ENCODE results near the gene PLCG2.
A peak's percentile ranks its signal among the peaks of the same experiment; 100 is the strongest.

The PLCG2 gene

DNA sequence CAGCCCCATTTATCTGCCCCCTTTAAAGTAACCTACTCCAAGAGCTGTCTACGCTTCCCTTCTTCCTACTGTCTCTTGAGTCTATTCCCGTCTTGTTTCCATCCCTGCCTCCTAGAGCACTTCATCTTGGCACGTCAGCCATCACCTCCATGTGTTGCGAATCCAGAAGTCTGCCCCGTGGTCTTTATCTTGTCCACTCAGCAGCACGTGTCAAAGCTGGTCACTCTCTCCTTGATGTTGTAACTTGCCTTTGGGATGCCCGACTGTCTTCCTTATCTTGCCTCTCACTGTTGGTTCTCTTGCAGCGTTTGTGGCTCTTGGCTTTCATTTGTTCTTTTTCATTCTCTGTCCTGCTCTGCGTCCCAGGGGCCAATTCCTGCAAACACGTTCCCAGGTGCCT lies 99.4 kb downstream of the PLCG2 start:
- DNase-seq (ENCODE audit: low spot score), result no peak

DNA sequence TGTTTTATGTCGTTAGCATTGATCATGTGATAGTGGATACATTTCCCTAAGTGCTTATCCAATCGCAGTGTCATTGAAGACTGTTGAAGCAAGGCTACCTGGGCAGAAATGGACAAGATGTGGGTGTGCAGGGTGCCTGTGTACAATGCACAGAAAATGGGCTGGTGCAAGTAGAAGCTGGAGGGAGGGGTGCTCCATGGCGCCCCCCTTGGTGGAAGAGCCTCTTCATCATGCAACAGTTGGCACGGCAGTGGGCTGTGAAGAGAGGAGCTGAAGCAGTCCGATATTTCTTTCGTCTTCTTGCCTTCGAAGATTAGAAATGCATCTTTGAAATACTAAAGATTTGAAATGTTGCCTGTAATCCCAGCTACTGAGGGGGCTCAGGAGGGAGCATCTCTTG lies 100.5 kb downstream of the PLCG2 start:
- no peak for DNase-seq (ENCODE audit: low spot score)

DNA sequence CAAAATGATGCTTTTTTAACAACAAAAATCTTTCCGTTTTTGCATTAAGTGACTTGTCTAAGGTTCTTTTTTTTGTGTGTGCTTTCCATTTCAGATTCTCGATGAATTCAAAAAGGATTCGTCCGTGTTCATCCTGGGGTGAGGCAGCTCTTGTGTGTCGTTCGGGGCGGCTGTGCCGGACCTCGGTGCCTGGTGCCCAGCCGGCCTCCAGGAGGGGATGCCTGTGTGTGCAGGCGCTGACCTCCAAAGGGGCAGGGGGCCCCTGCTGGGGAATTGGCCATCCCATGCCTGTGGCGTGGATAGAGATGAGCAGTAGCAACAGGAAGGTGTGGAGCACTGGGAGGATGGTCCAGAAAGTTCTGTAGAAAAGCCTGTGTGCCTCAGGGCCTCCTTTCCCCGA lies 101.7 kb downstream of the PLCG2 start:
- DNase-seq (ENCODE audit: low spot score), result no peak

DNA sequence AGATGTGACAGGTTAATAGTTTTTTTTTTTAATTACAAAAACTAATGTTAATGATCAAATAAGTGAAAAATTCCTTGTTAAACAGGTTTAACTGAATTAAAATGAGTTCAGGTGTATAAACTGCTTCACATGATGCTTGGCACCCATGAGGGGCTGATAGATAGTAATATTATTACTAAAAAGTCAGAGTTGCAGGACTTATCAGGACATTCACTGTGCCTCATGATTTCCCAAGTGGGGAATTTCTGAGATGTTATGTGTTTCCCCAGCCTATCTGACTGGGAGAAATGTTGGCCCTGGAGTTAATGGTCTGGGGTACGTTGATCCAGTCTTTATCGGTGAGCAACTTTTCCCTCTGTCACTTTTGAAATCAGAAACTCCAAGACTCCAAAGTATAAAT lies 102.1 kb downstream of the PLCG2 start:
- no peak for DNase-seq (ENCODE audit: low spot score)

GRCh38 chr16:81882559-81882958 lies 103.5 kb downstream of the PLCG2 start:
- DNase-seq (ENCODE audit: low spot score), result no peak

DNA sequence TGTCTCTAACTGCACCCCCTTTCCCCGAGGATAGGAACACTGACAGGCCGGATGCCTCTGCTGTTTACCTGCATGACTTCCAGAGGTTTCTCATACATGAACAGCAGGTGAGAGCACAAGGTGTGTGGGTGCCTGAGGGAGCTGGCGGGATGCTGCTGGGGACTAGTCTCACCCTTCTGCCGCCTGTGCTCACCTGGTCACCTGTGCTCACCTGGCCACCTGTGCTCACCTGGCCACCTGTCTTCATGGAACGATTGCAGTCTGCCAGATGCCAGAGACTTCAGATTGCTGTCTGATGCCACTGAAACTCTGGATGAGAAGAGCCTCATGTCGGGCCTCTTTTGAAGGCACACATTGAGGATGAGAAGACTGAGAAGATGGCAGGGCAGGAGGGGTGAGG lies 104.1 kb downstream of the PLCG2 start:
- no peak for DNase-seq (ENCODE audit: low spot score)

DNA sequence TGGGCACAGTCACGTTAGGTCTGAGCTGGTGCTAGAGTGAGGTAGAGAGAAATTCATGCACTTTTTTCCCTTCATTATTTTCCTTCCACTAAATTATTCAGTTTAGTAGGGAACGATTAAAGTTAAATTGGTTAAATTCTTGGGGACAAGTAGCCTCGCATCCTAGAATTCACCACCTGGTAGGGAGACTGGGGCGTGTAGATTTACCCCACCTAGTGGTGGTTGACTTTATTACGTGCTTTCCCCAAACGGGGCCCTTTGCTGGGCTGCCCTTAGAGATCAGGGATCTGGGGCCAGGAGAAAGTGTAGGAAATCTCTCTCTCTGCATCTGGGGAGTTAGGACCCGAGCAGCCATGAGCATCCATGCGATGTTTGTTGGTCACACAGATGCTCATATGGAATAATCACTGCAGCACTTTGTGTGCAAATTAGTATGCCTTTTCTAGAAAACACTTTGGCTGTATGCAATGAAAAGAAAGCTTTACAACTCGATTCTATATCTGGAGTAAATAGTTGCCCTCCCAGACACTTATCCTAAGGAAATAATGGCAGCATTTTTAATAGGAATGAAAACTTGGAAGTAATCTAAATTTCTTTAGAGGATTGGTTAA lies 107.0 kb downstream of the PLCG2 start:
- peak; percentile 18 for DNase-seq (ENCODE audit: low spot score)

- DNase-seq (ENCODE audit: low spot score), result no peak
Measured at GRCh38 chr16:81888520-81889394, 109.7 kb downstream of the PLCG2 start.

GRCh38 chr16:81891736-81892364 lies 112.8 kb downstream of the PLCG2 start:
- no peak for DNase-seq (ENCODE audit: low spot score)

GRCh38 chr16:81894592-81894991 lies 115.5 kb downstream of the PLCG2 start:
- no peak for DNase-seq (ENCODE audit: low spot score)

DNA sequence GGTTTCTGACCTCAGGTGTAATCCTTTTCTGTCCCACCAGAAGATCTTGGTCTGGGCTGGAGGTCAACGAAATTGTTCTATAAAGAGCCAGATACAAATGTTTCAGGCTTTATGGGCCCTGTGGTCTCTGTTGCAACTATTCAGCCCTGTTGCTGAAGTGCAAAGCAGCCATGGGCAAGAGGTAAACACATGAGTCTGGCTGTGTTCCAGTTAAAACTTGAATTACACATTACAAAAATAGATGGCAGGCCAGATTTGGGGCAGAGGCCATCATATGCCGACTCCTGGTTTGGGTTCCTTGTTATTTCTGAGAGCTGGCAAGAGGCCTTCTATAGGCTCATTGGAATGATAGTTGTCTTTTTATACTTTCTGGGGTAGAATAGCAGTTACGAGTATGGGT lies 117.8 kb downstream of the PLCG2 start:
- DNase-seq (ENCODE audit: low spot score), result no peak

GRCh38 chr16:81899601-81900000 lies 120.5 kb downstream of the PLCG2 start:
- no peak for DNase-seq (ENCODE audit: low spot score)

DNA sequence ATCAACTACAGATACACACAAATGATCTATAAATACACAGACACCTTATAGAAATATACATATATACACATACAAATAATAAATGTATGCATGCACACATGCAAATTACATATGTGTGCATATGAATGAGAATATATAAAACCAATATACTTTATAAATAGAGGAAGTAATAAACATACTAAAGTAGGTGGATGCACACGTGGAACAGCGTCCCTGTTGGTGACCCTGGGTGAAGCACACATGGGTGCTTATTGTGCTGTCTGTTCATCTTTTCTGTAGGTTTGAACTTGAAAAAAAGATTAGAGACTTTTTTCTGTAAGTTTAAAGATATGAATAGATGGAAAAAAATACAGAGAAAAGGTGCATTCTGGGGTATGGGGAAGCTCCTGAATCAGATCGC lies 120.9 kb downstream of the PLCG2 start:
- no peak for DNase-seq (ENCODE audit: low spot score)

GRCh38 chr16:81900456-81900855 lies 121.4 kb downstream of the PLCG2 start:
- DNase-seq (ENCODE audit: low spot score), result no peak

DNA sequence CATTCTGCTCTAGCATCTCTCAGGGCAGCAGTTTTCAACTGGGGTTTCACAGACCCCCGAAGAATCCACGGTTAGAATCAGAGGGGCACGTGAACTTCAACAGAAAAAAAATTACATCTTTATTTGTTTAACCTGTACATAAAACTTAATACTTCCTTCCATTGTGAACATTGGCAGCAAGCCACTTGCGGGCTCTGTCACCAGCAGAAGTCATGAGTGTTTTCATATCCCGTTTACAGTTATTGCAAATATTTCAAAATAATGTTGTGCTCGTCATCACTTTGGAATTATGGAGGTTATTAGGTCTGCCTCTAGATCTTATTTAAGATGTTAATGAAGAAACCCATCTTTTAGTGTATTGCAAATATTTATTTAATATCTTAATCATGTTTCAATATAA lies 122.4 kb downstream of the PLCG2 start:
- DNase-seq (ENCODE audit: low spot score), result no peak

GRCh38 chr16:81902025-81902424 lies 122.9 kb downstream of the PLCG2 start:
- no peak for DNase-seq (ENCODE audit: low spot score)

DNA sequence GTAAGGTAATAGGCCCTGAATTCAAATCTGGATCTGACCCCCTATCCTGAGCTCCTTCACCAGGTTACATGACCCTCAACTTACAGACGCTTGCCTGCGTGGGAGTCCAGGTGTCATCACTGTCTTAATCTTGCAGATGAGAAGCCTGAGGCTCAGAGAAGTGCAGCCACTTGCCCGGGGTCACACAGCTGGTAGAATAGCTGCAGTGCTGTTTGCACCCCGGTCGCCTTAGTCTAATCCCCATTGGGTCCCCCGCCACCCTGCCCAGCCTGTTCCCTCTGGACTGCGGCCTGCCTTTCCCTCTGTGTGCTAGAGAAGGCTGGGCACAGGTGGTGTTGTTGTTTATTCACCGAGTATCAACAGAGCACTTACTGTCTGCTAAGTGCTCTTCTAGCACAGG lies 125.2 kb downstream of the PLCG2 start:
- DNase-seq (ENCODE audit: low spot score), result no peak

- no peak for DNase-seq (ENCODE audit: low spot score)
Measured at GRCh38 chr16:81905277-81905676, 126.2 kb downstream of the PLCG2 start.

DNA sequence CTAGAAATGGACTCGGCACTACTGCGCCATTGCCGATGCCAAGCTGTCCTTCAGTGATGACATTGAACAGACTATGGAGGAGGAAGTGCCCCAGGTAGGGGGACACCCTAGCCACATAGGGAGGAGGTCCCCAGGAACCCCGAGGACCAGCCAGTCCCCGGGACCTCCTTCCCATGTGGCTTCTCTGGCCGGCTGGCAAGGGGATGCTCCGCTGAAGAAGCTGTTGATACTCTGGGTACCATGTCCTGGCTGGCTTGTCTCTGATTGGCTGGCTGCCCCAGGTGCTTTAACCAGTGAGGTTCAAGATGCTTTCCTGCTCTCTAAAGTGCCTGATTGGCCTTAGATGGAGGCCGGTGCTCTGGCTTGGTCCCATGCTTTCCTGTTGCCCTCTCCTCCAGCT lies 128.6 kb downstream of the PLCG2 start:
- no peak for DNase-seq (ENCODE audit: low spot score)

- no peak for DNase-seq (ENCODE audit: low spot score)
Measured at GRCh38 chr16:81908466-81909262, 129.6 kb downstream of the PLCG2 start.

DNA sequence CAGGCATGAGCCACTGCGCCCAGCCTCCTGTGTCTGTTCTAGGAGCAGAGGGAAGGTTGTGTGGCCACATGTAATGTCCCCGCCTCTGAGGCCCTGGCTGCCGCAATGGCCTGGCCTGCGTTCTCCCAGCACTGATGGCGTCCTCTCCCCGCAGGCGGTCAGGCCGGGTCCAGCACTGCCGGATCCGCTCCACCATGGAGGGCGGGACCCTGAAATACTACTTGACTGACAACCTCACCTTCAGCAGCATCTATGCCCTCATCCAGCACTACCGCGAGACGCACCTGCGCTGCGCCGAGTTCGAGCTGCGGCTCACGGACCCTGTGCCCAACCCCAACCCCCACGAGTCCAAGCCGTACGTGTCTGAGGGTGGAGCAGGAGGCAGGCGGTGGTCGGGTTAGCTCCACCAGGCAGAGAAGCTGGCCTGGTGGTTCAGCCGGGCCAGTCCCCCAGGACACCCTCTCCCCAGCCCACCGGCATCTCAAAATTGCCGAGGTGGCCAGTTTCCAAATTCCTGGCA lies 131.3 kb downstream of the PLCG2 start:
- DNase-seq (ENCODE audit: low spot score), result no peak

DNA sequence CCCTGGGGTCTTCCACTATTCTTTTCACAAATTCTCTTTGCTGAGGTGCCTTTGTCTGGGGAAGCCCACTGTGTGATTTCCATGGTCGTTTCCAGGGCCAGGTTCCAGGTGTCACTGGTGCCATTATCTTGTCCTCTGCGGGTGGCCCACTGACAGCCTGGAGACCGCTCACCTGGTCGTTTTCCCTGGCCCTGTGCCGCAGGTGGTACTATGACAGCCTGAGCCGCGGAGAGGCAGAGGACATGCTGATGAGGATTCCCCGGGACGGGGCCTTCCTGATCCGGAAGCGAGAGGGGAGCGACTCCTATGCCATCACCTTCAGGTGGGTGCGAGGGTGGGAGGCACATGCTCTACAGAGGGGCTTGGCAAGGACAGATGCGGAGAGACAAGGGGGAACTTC lies 133.3 kb downstream of the PLCG2 start:
- DNase-seq (ENCODE audit: low spot score), result no peak
